ENCODE results near the gene DUSP16.

The DUSP16 gene

DNA sequence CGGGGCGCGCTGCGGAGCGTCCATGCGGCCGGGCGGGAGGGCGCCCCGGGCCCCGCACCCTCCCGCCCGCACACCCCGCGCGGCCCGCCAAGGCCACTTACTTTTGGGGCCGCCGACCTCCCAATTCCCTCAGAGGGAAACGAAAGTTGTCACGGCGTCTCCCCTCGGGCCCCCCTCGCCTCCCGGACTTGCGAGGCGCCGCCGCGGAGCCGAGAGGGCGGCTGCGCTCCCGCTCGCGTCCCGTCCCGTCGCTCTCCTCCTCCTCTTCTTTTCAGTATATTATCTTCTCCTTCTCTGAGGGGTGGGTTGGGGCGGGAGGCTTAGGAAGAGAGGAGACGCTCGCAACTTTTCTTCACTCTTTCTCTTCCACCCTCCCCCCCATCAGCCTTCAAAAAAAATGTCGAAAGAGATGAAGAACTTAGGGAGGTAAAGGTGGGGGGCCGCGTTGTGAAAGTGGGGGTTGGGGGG is 613 bp downstream of the DUSP16 start:
- Histone ChIP-seq H4K12ac (ENCODE audit: low read depth, low read length) (peak overlapping the region; percentile 89), H3K79me1 (ENCODE audit: low read length) (peaks cover 11% of the 10 kb centered on the region), H3K4me2 (ENCODE audit: low read length) (peak overlapping the region; percentile 62), H3K14ac (ENCODE audit: low read length) (peak overlapping the region; percentile 96), H3K27me3 (ENCODE audit: insufficient read depth, low read length) (no peaks in the 10 kb centered on the region), H4K91ac (ENCODE audit: low read depth, low read length) (peak overlapping the region; percentile 90), H3K4ac (ENCODE audit: low read depth, low read length) (peak overlapping the region; percentile 91), H3K36me3 (ENCODE audit: control insufficient read depth in 1 of 2, insufficient read depth in 2 of 2, low read length in 2 of 2) (no peaks in the 10 kb centered on the region), H3K18ac (ENCODE audit: low read length) (peak overlapping the region; percentile 94), H2AK5ac (ENCODE audit: low read length) (peak overlapping the region; percentile 35), H3K27ac (ENCODE audit: low read depth, low read length) (peak overlapping the region; percentile 90), H3K23ac (ENCODE audit: low read length) (no peak overlapping the region), H2BK12ac (ENCODE audit: low read length) (no peak overlapping the region), H3K9ac (ENCODE audit: low read length) (peak overlapping the region; percentile 79), H3K79me2 (ENCODE audit: control insufficient read depth, insufficient read depth, low read length, poor library complexity) (peaks cover 11% of the 10 kb centered on the region), H3K4me3 (ENCODE audit: low read depth, low read length) (peak overlapping the region; percentile 84), H3K9me3 (ENCODE audit: insufficient read depth, low read depth, low read length) (no peaks in the 10 kb centered on the region), H4K8ac (ENCODE audit: low read depth, low read length) (peak overlapping the region; percentile 68), H2BK120ac (ENCODE audit: insufficient read depth, low read length, poor library complexity) (peak overlapping the region; percentile 80), H2BK5ac (ENCODE audit: low read depth, low read length, poor library complexity) (peak overlapping the region; percentile 97), H3K4me1 (ENCODE audit: control insufficient read depth in 1 of 2, insufficient read depth in 2 of 2, low read length in 2 of 2) (no peaks in the 10 kb centered on the region), H2AFZ (ENCODE audit: insufficient read depth, low read length, poor library complexity) (peak overlapping the region; percentile 61)
- DNase-seq, result peak in 1 of 2 donors; percentile 45
- WGBS (ENCODE audit: extremely low coverage, insufficient coverage, insufficient read length), result no CpG with 5 or more reads among the region's 45 CpGs

DNA sequence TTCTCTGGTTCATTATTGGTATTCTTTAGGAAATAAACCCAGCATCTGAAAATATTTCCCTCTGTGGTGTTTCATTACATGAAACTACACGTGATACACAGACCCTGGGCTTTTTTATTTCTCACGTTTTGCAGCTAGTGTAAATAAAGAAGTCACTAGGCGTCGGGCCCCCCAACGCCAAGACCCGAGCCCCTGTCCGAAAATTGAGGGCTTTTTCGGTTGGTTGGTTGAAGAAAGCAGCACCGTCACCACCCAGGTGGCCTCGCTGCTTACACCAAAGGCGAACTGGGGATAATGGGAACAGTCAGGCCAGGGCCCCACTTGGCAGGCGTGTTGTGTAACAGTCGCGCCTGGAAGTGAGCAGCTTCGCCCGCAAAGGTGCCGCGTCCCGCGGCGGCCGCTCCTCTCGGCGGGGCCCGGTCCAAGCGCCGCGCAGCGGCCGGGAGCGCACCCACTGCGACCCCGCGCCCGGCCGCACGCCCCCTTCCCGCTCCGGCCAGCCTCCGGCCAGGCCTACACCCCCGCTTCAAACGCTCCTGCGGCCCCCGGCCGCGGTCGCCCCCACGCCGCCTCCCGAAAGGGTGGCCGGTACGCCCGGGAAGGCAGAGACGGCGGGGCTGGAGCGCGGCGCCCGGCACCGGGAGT is 1.2 kb downstream of the DUSP16 start:
- peaks cover 11% of the 10 kb centered on the region for H3K79me1 ChIP-seq (ENCODE audit: low read length)
- H3K14ac ChIP-seq (ENCODE audit: low read length), result peak overlapping the region; percentile 96
- peak overlapping the region; percentile 89 for H4K12ac ChIP-seq (ENCODE audit: low read depth, low read length)
- peak overlapping the region; percentile 94 for H3K18ac ChIP-seq (ENCODE audit: low read length)
- H2BK120ac ChIP-seq (ENCODE audit: insufficient read depth, low read length, poor library complexity), result peak overlapping the region; percentile 80
- peak overlapping the region; percentile 84 for H3K4me3 ChIP-seq (ENCODE audit: low read depth, low read length)
- peak overlapping the region; percentile 61 for H2AFZ ChIP-seq (ENCODE audit: insufficient read depth, low read length, poor library complexity)
- peak overlapping the region; percentile 62 for H3K4me2 ChIP-seq (ENCODE audit: low read length)
- peak overlapping the region; percentile 79 for H3K9ac ChIP-seq (ENCODE audit: low read length)
- no peaks in the 10 kb centered on the region for H3K4me1 ChIP-seq (ENCODE audit: control insufficient read depth in 1 of 2, insufficient read depth in 2 of 2, low read length in 2 of 2)
- H3K79me2 ChIP-seq (ENCODE audit: control insufficient read depth, insufficient read depth, low read length, poor library complexity), result peaks cover 11% of the 10 kb centered on the region
- H3K23ac ChIP-seq (ENCODE audit: low read length), result no peak overlapping the region
- peak overlapping the region; percentile 90 for H3K27ac ChIP-seq (ENCODE audit: low read depth, low read length)
- H4K91ac ChIP-seq (ENCODE audit: low read depth, low read length), result peak overlapping the region; percentile 90
- H3K36me3 ChIP-seq (ENCODE audit: control insufficient read depth in 1 of 2, insufficient read depth in 2 of 2, low read length in 2 of 2), result no peaks in the 10 kb centered on the region
- peak overlapping the region; percentile 68 for H4K8ac ChIP-seq (ENCODE audit: low read depth, low read length)
- no peaks in the 10 kb centered on the region for H3K27me3 ChIP-seq (ENCODE audit: insufficient read depth, low read length)
- no peaks in the 10 kb centered on the region for H3K9me3 ChIP-seq (ENCODE audit: insufficient read depth, low read depth, low read length)
- no CpG with 5 or more reads among the region's 60 CpGs for WGBS (ENCODE audit: extremely low coverage, insufficient coverage, insufficient read length)
- peak in 1 of 2 donors; percentile 56 for DNase-seq
- H2BK5ac ChIP-seq (ENCODE audit: low read depth, low read length, poor library complexity), result peak overlapping the region; percentile 97
- no peak overlapping the region for H2BK12ac ChIP-seq (ENCODE audit: low read length)
- H3K4ac ChIP-seq (ENCODE audit: low read depth, low read length), result peak overlapping the region; percentile 91
- H2AK5ac ChIP-seq (ENCODE audit: low read length), result peak overlapping the region; percentile 21

DNA sequence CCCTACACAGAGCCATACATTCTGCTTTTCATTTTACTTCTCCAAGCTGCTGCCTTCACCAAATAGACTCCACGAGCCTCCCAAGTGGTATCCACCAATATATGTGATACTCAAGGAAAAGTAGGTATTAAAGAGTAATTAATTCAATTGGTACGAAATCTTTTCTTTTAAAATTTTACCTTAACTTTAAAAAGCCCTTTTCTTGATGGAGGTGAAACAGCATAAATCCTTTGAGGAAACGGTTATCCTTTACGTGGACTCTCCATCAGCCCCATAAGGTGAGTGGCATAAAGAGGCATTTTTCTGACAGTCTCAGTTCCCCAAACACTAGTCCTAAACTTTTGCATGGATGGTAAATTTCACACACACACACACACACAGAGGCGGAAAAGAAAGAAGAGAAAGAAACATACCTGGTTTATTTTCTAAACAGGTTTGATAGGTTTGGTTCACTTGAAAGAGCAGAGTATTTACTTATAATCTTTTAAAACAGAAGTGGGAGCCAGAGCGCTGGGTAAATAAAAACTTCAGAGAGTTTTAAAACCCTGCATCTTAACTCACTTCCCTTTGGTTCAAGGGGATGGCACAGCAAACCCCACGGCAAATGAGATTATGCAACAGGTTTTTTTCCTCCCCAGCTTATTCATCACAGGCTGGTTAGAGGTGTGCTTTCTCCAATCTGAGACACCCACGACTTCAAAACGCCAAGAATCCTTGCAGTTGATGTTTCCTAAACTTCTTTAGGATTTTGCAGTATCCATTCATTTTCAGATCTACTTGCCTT is 1.9 kb downstream of the DUSP16 start:
- H3K27ac ChIP-seq (ENCODE audit: low read depth, low read length), result no peak overlapping the region
- H2AFZ ChIP-seq (ENCODE audit: insufficient read depth, low read length, poor library complexity), result no peak overlapping the region
- H3K9ac ChIP-seq (ENCODE audit: low read length), result no peak overlapping the region
- H3K79me2 ChIP-seq (ENCODE audit: control insufficient read depth, insufficient read depth, low read length, poor library complexity), result peaks cover 11% of the 10 kb centered on the region
- H3K4me1 ChIP-seq (ENCODE audit: control insufficient read depth in 1 of 2, insufficient read depth in 2 of 2, low read length in 2 of 2), result no peaks in the 10 kb centered on the region
- no peak overlapping the region for H2BK5ac ChIP-seq (ENCODE audit: low read depth, low read length, poor library complexity)
- H3K36me3 ChIP-seq (ENCODE audit: control insufficient read depth in 1 of 2, insufficient read depth in 2 of 2, low read length in 2 of 2), result no peaks in the 10 kb centered on the region
- no peak overlapping the region for H4K8ac ChIP-seq (ENCODE audit: low read depth, low read length)
- no peak overlapping the region for H3K23ac ChIP-seq (ENCODE audit: low read length)
- H2AK5ac ChIP-seq (ENCODE audit: low read length), result no peak overlapping the region
- H3K79me1 ChIP-seq (ENCODE audit: low read length), result peaks cover 11% of the 10 kb centered on the region
- peak overlapping the region; percentile 83 for H3K4ac ChIP-seq (ENCODE audit: low read depth, low read length)
- no peak overlapping the region for H2BK12ac ChIP-seq (ENCODE audit: low read length)
- H2BK120ac ChIP-seq (ENCODE audit: insufficient read depth, low read length, poor library complexity), result no peak overlapping the region
- no peak overlapping the region for H4K91ac ChIP-seq (ENCODE audit: low read depth, low read length)
- DNase-seq, result peak in 1 of 2 donors; percentile 65
- peak overlapping the region; percentile 62 for H3K4me2 ChIP-seq (ENCODE audit: low read length)
- no peak overlapping the region for H3K18ac ChIP-seq (ENCODE audit: low read length)
- no peaks in the 10 kb centered on the region for H3K27me3 ChIP-seq (ENCODE audit: insufficient read depth, low read length)
- no peaks in the 10 kb centered on the region for H3K9me3 ChIP-seq (ENCODE audit: insufficient read depth, low read depth, low read length)
- H4K12ac ChIP-seq (ENCODE audit: low read depth, low read length), result no peak overlapping the region
- WGBS (ENCODE audit: extremely low coverage, insufficient coverage, insufficient read length), result no CpG with 5 or more reads among the region's 9 CpGs
- H3K4me3 ChIP-seq (ENCODE audit: low read depth, low read length), result no peak overlapping the region
- no peak overlapping the region for H3K14ac ChIP-seq (ENCODE audit: low read length)

DNA sequence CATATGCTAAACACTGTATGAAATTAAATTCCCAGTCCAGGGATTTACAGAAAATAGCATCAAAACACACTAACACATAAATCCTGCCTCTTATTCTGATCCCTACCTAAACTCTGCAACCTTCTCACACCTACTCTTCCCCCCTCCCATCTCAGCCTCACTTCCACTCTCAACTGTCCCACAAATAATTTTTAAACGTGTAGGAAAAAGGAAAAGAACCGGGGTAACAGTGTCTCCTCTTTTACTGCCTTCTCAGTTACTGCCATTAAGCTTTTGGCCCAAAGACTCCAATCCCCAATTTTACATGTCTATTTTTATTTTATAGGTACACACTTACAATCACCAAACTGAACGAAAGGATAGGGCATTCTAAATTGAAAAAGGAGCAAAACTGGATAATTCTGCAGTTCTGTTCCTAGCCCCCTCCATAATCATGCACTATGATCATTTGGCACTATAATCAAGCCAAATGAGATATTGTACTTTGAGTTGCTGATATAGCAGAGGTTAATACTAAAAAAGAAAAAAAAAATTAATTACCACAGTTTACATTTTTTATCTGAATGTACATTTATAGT is 2.9 kb downstream of the DUSP16 start:
- H3K14ac ChIP-seq (ENCODE audit: low read length), result no peak overlapping the region
- no peak overlapping the region for H3K9ac ChIP-seq (ENCODE audit: low read length)
- H3K4me3 ChIP-seq (ENCODE audit: low read depth, low read length), result no peak overlapping the region
- no peak for DNase-seq
- H4K12ac ChIP-seq (ENCODE audit: low read depth, low read length), result no peak overlapping the region
- H3K4me2 ChIP-seq (ENCODE audit: low read length), result no peak overlapping the region
- no peak overlapping the region for H2AFZ ChIP-seq (ENCODE audit: insufficient read depth, low read length, poor library complexity)
- H3K79me1 ChIP-seq (ENCODE audit: low read length), result peaks cover 11% of the 10 kb centered on the region
- H3K27ac ChIP-seq (ENCODE audit: low read depth, low read length), result no peak overlapping the region
- H3K23ac ChIP-seq (ENCODE audit: low read length), result no peak overlapping the region
- H3K18ac ChIP-seq (ENCODE audit: low read length), result no peak overlapping the region
- H2BK12ac ChIP-seq (ENCODE audit: low read length), result no peak overlapping the region
- H3K27me3 ChIP-seq (ENCODE audit: insufficient read depth, low read length), result no peaks in the 10 kb centered on the region
- no peak overlapping the region for H2BK5ac ChIP-seq (ENCODE audit: low read depth, low read length, poor library complexity)
- H2AK5ac ChIP-seq (ENCODE audit: low read length), result no peak overlapping the region
- no peaks in the 10 kb centered on the region for H3K4me1 ChIP-seq (ENCODE audit: control insufficient read depth in 1 of 2, insufficient read depth in 2 of 2, low read length in 2 of 2)
- peaks cover 11% of the 10 kb centered on the region for H3K79me2 ChIP-seq (ENCODE audit: control insufficient read depth, insufficient read depth, low read length, poor library complexity)
- H2BK120ac ChIP-seq (ENCODE audit: insufficient read depth, low read length, poor library complexity), result no peak overlapping the region
- peak overlapping the region; percentile 83 for H3K4ac ChIP-seq (ENCODE audit: low read depth, low read length)
- no peak overlapping the region for H4K91ac ChIP-seq (ENCODE audit: low read depth, low read length)
- no peaks in the 10 kb centered on the region for H3K9me3 ChIP-seq (ENCODE audit: insufficient read depth, low read depth, low read length)
- no CpG with 5 or more reads among the region's 3 CpGs for WGBS (ENCODE audit: extremely low coverage, insufficient coverage, insufficient read length)
- H4K8ac ChIP-seq (ENCODE audit: low read depth, low read length), result no peak overlapping the region
- H3K36me3 ChIP-seq (ENCODE audit: control insufficient read depth in 1 of 2, insufficient read depth in 2 of 2, low read length in 2 of 2), result no peaks in the 10 kb centered on the region
